ENCODE results near the gene SLC6A13.

GRCh38 chr12:221736-222135, 40.9 kb downstream of the SLC6A13 start:
- TF ChIP-seq POLR2A (IDR thresholded peaks at IDR 0.05) (no peak), CTCF (IDR thresholded peaks at IDR 0.05) (no peak)

All from Peyer's patch (tissue), 4 donors.